ENCODE data around the gene GOLGA8B. TPM values are rescaled to one million over a fixed set of nuclear protein-coding genes. Genes with fewer than 3 reads are reported as not detected.

The GOLGA8B gene
- polyA plus RNA-seq, 1 donor = 126 TPM

GRCh38 chr15:34613997-34614396, 30.5 kb upstream of the GOLGA8B start:
- Histone ChIP-seq H3K27ac (ENCODE audit: low read length) (no peak overlapping the region), H3K4me1 (ENCODE audit: control insufficient read depth, insufficient read depth, low read length) (no peaks in the 10 kb centered on the region), H3K9me3 (ENCODE audit: control insufficient read depth, low read depth, low read length) (no peaks in the 10 kb centered on the region), H3K27me3 (ENCODE audit: control insufficient read depth, insufficient read depth, low read length) (no peaks in the 10 kb centered on the region), H3K36me3 (ENCODE audit: control insufficient read depth, insufficient read depth, low read length) (no peaks in the 10 kb centered on the region), H3K4me3 (ENCODE audit: low read length) (no peak overlapping the region)
- no peak for DNase-seq
- 80% methylated on average over 1 of the region's 3 CpGs for WGBS (ENCODE audit: insufficient coverage, low lambda C conversion rate)

GRCh38 chr15:34613301-34613700, 29.9 kb upstream of the GOLGA8B start:
- DNase-seq = no peak
- no CpG with 5 or more reads among the region's 2 CpGs for WGBS (ENCODE audit: insufficient coverage, low lambda C conversion rate)
- Histone ChIP-seq H3K27me3 (ENCODE audit: control insufficient read depth, insufficient read depth, low read length) (no peaks in the 10 kb centered on the region), H3K4me3 (ENCODE audit: low read length) (no peak overlapping the region), H3K36me3 (ENCODE audit: control insufficient read depth, insufficient read depth, low read length) (no peaks in the 10 kb centered on the region), H3K4me1 (ENCODE audit: control insufficient read depth, insufficient read depth, low read length) (no peaks in the 10 kb centered on the region), H3K27ac (ENCODE audit: low read length) (no peak overlapping the region), H3K9me3 (ENCODE audit: control insufficient read depth, low read depth, low read length) (no peaks in the 10 kb centered on the region)

GRCh38 chr15:34610354-34610753, 26.9 kb upstream of the GOLGA8B start:
- Histone ChIP-seq H3K4me1 (ENCODE audit: control insufficient read depth, insufficient read depth, low read length) (no peaks in the 10 kb centered on the region), H3K27ac (ENCODE audit: low read length) (no peak overlapping the region)
- DNase-seq = no peak

GRCh38 chr15:34609102-34610057, 25.9 kb upstream of the GOLGA8B start:
- Histone ChIP-seq H3K9me3 (ENCODE audit: control insufficient read depth, low read depth, low read length) (no peaks in the 10 kb centered on the region), H3K4me3 (ENCODE audit: low read length) (no peak overlapping the region), H3K36me3 (ENCODE audit: control insufficient read depth, insufficient read depth, low read length) (no peaks in the 10 kb centered on the region), H3K4me1 (ENCODE audit: control insufficient read depth, insufficient read depth, low read length) (no peaks in the 10 kb centered on the region), H3K27ac (ENCODE audit: low read length) (no peak overlapping the region), H3K27me3 (ENCODE audit: control insufficient read depth, insufficient read depth, low read length) (no peaks in the 10 kb centered on the region)
- no peak for DNase-seq
- WGBS (ENCODE audit: insufficient coverage, low lambda C conversion rate) = 33% methylated on average over 2 of the region's 12 CpGs

More at GRCh38 chr15:34610354-34610753, 26.9 kb upstream of the GOLGA8B start:
- no peaks in the 10 kb centered on the region for H3K27me3 ChIP-seq (ENCODE audit: control insufficient read depth, insufficient read depth, low read length)
- no peaks in the 10 kb centered on the region for H3K9me3 ChIP-seq (ENCODE audit: control insufficient read depth, low read depth, low read length)
- H3K4me3 ChIP-seq (ENCODE audit: low read length) = no peak overlapping the region
- no peaks in the 10 kb centered on the region for H3K36me3 ChIP-seq (ENCODE audit: control insufficient read depth, insufficient read depth, low read length)

- no peaks in the 10 kb centered on the region for H3K36me3 ChIP-seq (ENCODE audit: control insufficient read depth, insufficient read depth, low read length)
- H3K9me3 ChIP-seq (ENCODE audit: control insufficient read depth, low read depth, low read length) = no peaks in the 10 kb centered on the region
- H3K4me1 ChIP-seq (ENCODE audit: control insufficient read depth, insufficient read depth, low read length) = no peaks in the 10 kb centered on the region
- H3K4me3 ChIP-seq (ENCODE audit: low read length) = no peak overlapping the region
- H3K27me3 ChIP-seq (ENCODE audit: control insufficient read depth, insufficient read depth, low read length) = no peaks in the 10 kb centered on the region
- DNase-seq = no peak
- 75% methylated on average over 1 of the region's 1 CpG for WGBS (ENCODE audit: insufficient coverage, low lambda C conversion rate)
- no peak overlapping the region for H3K27ac ChIP-seq (ENCODE audit: low read length)
These were observed 25.1 kb upstream of the GOLGA8B start for GRCh38 chr15:34608517-34608916.

GRCh38 chr15:34607832-34608231, 24.4 kb upstream of the GOLGA8B start:
- no peaks in the 10 kb centered on the region for H3K9me3 ChIP-seq (ENCODE audit: control insufficient read depth, low read depth, low read length)
- H3K36me3 ChIP-seq (ENCODE audit: control insufficient read depth, insufficient read depth, low read length) = no peaks in the 10 kb centered on the region
- H3K4me1 ChIP-seq (ENCODE audit: control insufficient read depth, insufficient read depth, low read length) = no peaks in the 10 kb centered on the region
- no peak overlapping the region for H3K27ac ChIP-seq (ENCODE audit: low read length)
- no peak overlapping the region for H3K4me3 ChIP-seq (ENCODE audit: low read length)
- H3K27me3 ChIP-seq (ENCODE audit: control insufficient read depth, insufficient read depth, low read length) = peaks cover 2% of the 10 kb centered on the region
- no peak for DNase-seq

- Histone ChIP-seq H3K36me3 (ENCODE audit: control insufficient read depth, insufficient read depth, low read length) (no peaks in the 10 kb centered on the region), H3K4me1 (ENCODE audit: control insufficient read depth, insufficient read depth, low read length) (no peaks in the 10 kb centered on the region), H3K9me3 (ENCODE audit: control insufficient read depth, low read depth, low read length) (no peaks in the 10 kb centered on the region), H3K27ac (ENCODE audit: low read length) (no peak overlapping the region), H3K4me3 (ENCODE audit: low read length) (no peak overlapping the region), H3K27me3 (ENCODE audit: control insufficient read depth, insufficient read depth, low read length) (peaks cover 2% of the 10 kb centered on the region)
- no peak for DNase-seq
These were observed 23.1 kb upstream of the GOLGA8B start for GRCh38 chr15:34606545-34606944.

GRCh38 chr15:34606131-34606530, 22.7 kb upstream of the GOLGA8B start:
- DNase-seq = no peak
- Histone ChIP-seq H3K4me3 (ENCODE audit: low read length) (no peak overlapping the region), H3K36me3 (ENCODE audit: control insufficient read depth, insufficient read depth, low read length) (no peaks in the 10 kb centered on the region), H3K9me3 (ENCODE audit: control insufficient read depth, low read depth, low read length) (no peaks in the 10 kb centered on the region), H3K27me3 (ENCODE audit: control insufficient read depth, insufficient read depth, low read length) (peaks cover 2% of the 10 kb centered on the region), H3K4me1 (ENCODE audit: control insufficient read depth, insufficient read depth, low read length) (no peaks in the 10 kb centered on the region), H3K27ac (ENCODE audit: low read length) (no peak overlapping the region)

- Histone ChIP-seq H3K27me3 (ENCODE audit: control insufficient read depth, insufficient read depth, low read length) (peaks cover 2% of the 10 kb centered on the region), H3K4me3 (ENCODE audit: low read length) (no peak overlapping the region), H3K4me1 (ENCODE audit: control insufficient read depth, insufficient read depth, low read length) (no peaks in the 10 kb centered on the region), H3K36me3 (ENCODE audit: control insufficient read depth, insufficient read depth, low read length) (no peaks in the 10 kb centered on the region), H3K27ac (ENCODE audit: low read length) (no peak overlapping the region), H3K9me3 (ENCODE audit: control insufficient read depth, low read depth, low read length) (no peaks in the 10 kb centered on the region)
- no CpG with 5 or more reads among the region's 8 CpGs for WGBS (ENCODE audit: insufficient coverage, low lambda C conversion rate)
- DNase-seq = no peak
These were observed 19.6 kb upstream of the GOLGA8B start for GRCh38 chr15:34603095-34603494.

GRCh38 chr15:34600923-34601322, 17.5 kb upstream of the GOLGA8B start:
- Histone ChIP-seq H3K36me3 (ENCODE audit: control insufficient read depth, insufficient read depth, low read length) (no peaks in the 10 kb centered on the region), H3K27ac (ENCODE audit: low read length) (no peak overlapping the region), H3K27me3 (ENCODE audit: control insufficient read depth, insufficient read depth, low read length) (peaks cover 2% of the 10 kb centered on the region), H3K9me3 (ENCODE audit: control insufficient read depth, low read depth, low read length) (no peaks in the 10 kb centered on the region), H3K4me1 (ENCODE audit: control insufficient read depth, insufficient read depth, low read length) (no peaks in the 10 kb centered on the region), H3K4me3 (ENCODE audit: low read length) (no peak overlapping the region)
- no peak for DNase-seq
